Ovary (tissue), 9 donors: ENCODE measurements around the gene ADD2. TPM values are rescaled to one million over a fixed set of nuclear protein-coding genes. Genes with fewer than 3 reads are reported as not detected.
A peak's percentile ranks its signal among the peaks of the same experiment; 100 is the strongest.

Experiments used
- DNase-seq, 5 donors: peaks; one replicate each; pipeline ENCODE4 v3.0.0-alpha.2; 2019 to 2020
- H3K27ac ChIP-seq, 2 donors: fragments of 200-600 bp; one replicate each; pipeline versions ENCODE4 v1.5.1 to v1.8.0; 2019 to 2022
- H3K27me3 ChIP-seq: fragments of 200-600 bp; one replicate; pipeline ENCODE4 v1.8.0; 2022
- H3K36me3 ChIP-seq: fragments of 200-600 bp; sonication (generic); one replicate; pipeline ENCODE4 v1.5.1; 2019
- H3K4me1 ChIP-seq: one replicate; pipeline ENCODE4 v1.8.1; 2013; ENCODE audit warnings: mild to moderate bottlenecking, moderate library complexity; ENCODE audit not compliant: insufficient read depth
- H3K4me3 ChIP-seq: fragments of 200-600 bp; sonication (generic); one replicate; pipeline ENCODE4 v1.5.1; 2017
- H3K9me3 ChIP-seq, 2 donors: fragments of 200-600 bp in 1 of 2; sonication (generic) in 1 of 2; one replicate each; pipeline versions ENCODE4 v1.5.1 to v1.8.1; 2013 to 2019; ENCODE audit warnings: mild to moderate bottlenecking in 1 of 2, moderate library complexity in 1 of 2
- EP300 ChIP-seq: sonication (generic); formaldehyde crosslinking; IDR thresholded peaks from one replicate; pipeline ENCODE4 v1.6.1; 2017; ENCODE audit warnings: antibody characterized with exemption
- POLR2A ChIP-seq: fragments of 450-650 bp; IDR thresholded peaks from one replicate; pipeline ENCODE4 v1.6.1; 2017; ENCODE audit warnings: antibody characterized with exemption, mild to moderate bottlenecking, moderate library complexity
- WGBS, 3 donors: extraction: QIAGEN DNeasy Blood & Tissue Kit in 1 of 3; methylation state at CpG; one replicate each; pipeline versions ENCODE4 v1.1.5 to v1.1.7; 2013 to 2017; 5-methylcytosine and 5-hydroxymethylcytosine counted together
- intact Hi-C, 4 donors: fragments of 100-400 bp; cut with DNase I; formaldehyde crosslinking; loops; one replicate each; pipeline versions ENCODE4 v1.11.0 to v1.15.1; 2022 to 2023
- polyA plus RNA-seq, 2 donors: library from polyadenylated mRNA; stranded (reverse); fragments of 200-250 nt in 1 of 2; fragments of 350-450 nt in 1 of 2; fragmentation: Illumina TruSeq in 1 of 2; extraction: RNeasy Lipid Tissue Mini Kit (QIAGEN cat#74804) in 1 of 2; gene quantifications; one replicate each; pipeline ENCODE4 v1.2.3, GENCODE V29; 2013 to 2014
- total RNA-seq, 7 donors: library from RNA; depleted of rRNA in 2 of 7; stranded (reverse); fragments of >200 nt in 2 of 7; fragmentation: NEBNext Ultra II Directional in 3 of 7; extraction: Animal tissue kit (Norgen Biotek cat#: 25700) in 3 of 7; gene quantifications; one replicate each; pipeline versions ENCODE4 v1.1.0 to v1.2.4, GENCODE V29; 2016 to 2023
- TF ChIP-seq, protein P1 (sequence below), 3 donors: fragments of 450-650 bp in 2 of 3; fragments of 200-600 bp in 1 of 3; IDR thresholded peaks; one replicate each; pipeline versions ENCODE4 v1.5.1 to v1.8.0; 2016 to 2022; ENCODE audit warnings: antibody characterized with exemption in 3 of 3, mild to moderate bottlenecking in 1 of 3
- donor health status: DM: no; HTN: no; CAD: no; lungs with moderate emphysema.
- donor health status: DM: no; HTN: no; CAD: no.
- donor health status: Bipolar disorder and iron deficiency.
- donor health status: DM: yes; HTN: yes; CAD: no.
- donor health status: DM: no; HTN: no; CAD: no.
- donor health status: DM: yes; HTN: yes; CAD: no.

ADD2 gene
- total and polyA plus RNA-seq, 9 donors = 0.29 to 6.2 (median 0.82) TPM

- Histone ChIP-seq H3K4me1 (no peaks in the 10 kb centered on the region), H3K36me3 (no peaks in the 10 kb centered on the region), H3K27ac (no peak overlapping the region), H3K9me3 (no peaks in the 10 kb centered on the region), H3K27me3 (no peaks in the 10 kb centered on the region), H3K4me3 (no peak overlapping the region)
- DNase-seq = no peak
- TF ChIP-seq POLR2A (no peak), EP300 (no peak)
- TF ChIP-seq, protein P1, sequence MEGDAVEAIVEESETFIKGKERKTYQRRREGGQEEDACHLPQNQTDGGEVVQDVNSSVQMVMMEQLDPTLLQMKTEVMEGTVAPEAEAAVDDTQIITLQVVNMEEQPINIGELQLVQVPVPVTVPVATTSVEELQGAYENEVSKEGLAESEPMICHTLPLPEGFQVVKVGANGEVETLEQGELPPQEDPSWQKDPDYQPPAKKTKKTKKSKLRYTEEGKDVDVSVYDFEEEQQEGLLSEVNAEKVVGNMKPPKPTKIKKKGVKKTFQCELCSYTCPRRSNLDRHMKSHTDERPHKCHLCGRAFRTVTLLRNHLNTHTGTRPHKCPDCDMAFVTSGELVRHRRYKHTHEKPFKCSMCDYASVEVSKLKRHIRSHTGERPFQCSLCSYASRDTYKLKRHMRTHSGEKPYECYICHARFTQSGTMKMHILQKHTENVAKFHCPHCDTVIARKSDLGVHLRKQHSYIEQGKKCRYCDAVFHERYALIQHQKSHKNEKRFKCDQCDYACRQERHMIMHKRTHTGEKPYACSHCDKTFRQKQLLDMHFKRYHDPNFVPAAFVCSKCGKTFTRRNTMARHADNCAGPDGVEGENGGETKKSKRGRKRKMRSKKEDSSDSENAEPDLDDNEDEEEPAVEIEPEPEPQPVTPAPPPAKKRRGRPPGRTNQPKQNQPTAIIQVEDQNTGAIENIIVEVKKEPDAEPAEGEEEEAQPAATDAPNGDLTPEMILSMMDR (IDR thresholded peaks at IDR 0.05) = no peak
- intact Hi-C loops = no loop called here
Measured at GRCh38 chr2:70651014-70651413, 117.0 kb downstream of the ADD2 start.

- 82 to 94% (median 83%) methylated on average over 3 of the region's 3 CpGs for WGBS, 3 donors
- no peak for DNase-seq
Measured at GRCh38 chr2:70648961-70649360, 119.0 kb downstream of the ADD2 start.

GRCh38 chr2:70647873-70648481 lies 120.0 kb downstream of the ADD2 start:
- no peak overlapping the region for H3K4me3 ChIP-seq
- peak; percentile 12 to 72 (median 39) for DNase-seq
- 4 to 6% (median 5%) methylated on average over 9 of the region's 9 CpGs for whole genome bisulfite sequencing, 3 donors
- no peaks in the 10 kb centered on the region for H3K36me3 ChIP-seq
- intact Hi-C loops = no loop called here
- no peaks in the 10 kb centered on the region for H3K9me3 ChIP-seq
- TF ChIP-seq POLR2A = no peak
- TF ChIP-seq, protein P1 (IDR thresholded peaks at IDR 0.05) = peak in 1 of 3 donors; percentile 49
- TF ChIP-seq EP300 = no peak
- no peaks in the 10 kb centered on the region for H3K4me1 ChIP-seq
- H3K27me3 ChIP-seq = no peaks in the 10 kb centered on the region
- H3K27ac ChIP-seq = no peak overlapping the region

More at GRCh38 chr2:70648961-70649360, 119.0 kb downstream of the ADD2 start:
- Histone ChIP-seq H3K27me3 (no peaks in the 10 kb centered on the region), H3K36me3 (no peaks in the 10 kb centered on the region), H3K27ac (no peak overlapping the region), H3K9me3 (no peaks in the 10 kb centered on the region), H3K4me3 (no peak overlapping the region), H3K4me1 (no peaks in the 10 kb centered on the region)
- TF ChIP-seq POLR2A = no peak
- intact Hi-C loops = no loop called here

GRCh38 chr2:70646420-70646818 lies 121.6 kb downstream of the ADD2 start:
- no peak overlapping the region for H3K4me3 ChIP-seq
- no peaks in the 10 kb centered on the region for H3K27me3 ChIP-seq
- no peak for TF ChIP-seq POLR2A
- TF ChIP-seq, protein P1 (IDR thresholded peaks at IDR 0.05) = no peak
- no peak for TF ChIP-seq EP300
- H3K27ac ChIP-seq = no peak overlapping the region
- WGBS, 3 donors = 59 to 62% (median 62%) methylated on average over 5 of the region's 5 CpGs
- intact Hi-C loops = no loop called here
- no peaks in the 10 kb centered on the region for H3K36me3 ChIP-seq
- no peak for DNase-seq
- no peaks in the 10 kb centered on the region for H3K9me3 ChIP-seq
- no peaks in the 10 kb centered on the region for H3K4me1 ChIP-seq

GRCh38 chr2:70645733-70646419 lies 122.1 kb downstream of the ADD2 start:
- no peak for DNase-seq
- H3K27me3 ChIP-seq = no peaks in the 10 kb centered on the region
- no peak overlapping the region for H3K4me3 ChIP-seq
- no peak for TF ChIP-seq POLR2A
- TF ChIP-seq EP300 = no peak
- TF ChIP-seq, protein P1 (IDR thresholded peaks at IDR 0.05) = no peak
- intact Hi-C loops = no loop called here
- 50 to 55% (median 55%) methylated on average over 10 of the region's 10 CpGs for WGBS, 3 donors
- H3K4me1 ChIP-seq = no peaks in the 10 kb centered on the region
- H3K9me3 ChIP-seq = no peaks in the 10 kb centered on the region
- no peak overlapping the region for H3K27ac ChIP-seq
- no peaks in the 10 kb centered on the region for H3K36me3 ChIP-seq
